NT2/D1 (cell line): ENCODE results near the gene MYO7B.

Experiments
- SUZ12 ChIP-seq: IDR thresholded peaks from 2 replicates; pipeline ENCODE4 v1.6.1; 2011; ENCODE audit not compliant: insufficient read length, insufficient read depth; ENCODE audit errors: extremely low read depth
- YY1 ChIP-seq: IDR thresholded peaks from 2 replicates; pipeline ENCODE4 v1.6.1; 2011; ENCODE audit not compliant: insufficient read length, insufficient read depth
- ZNF274 ChIP-seq: IDR thresholded peaks from 2 replicates; pipeline ENCODE4 v1.6.1; 2011; ENCODE audit warnings: mild to moderate bottlenecking, low read depth, low read length

- no peak for TF ChIP-seq SUZ12
- no peak for TF ChIP-seq ZNF274
- TF ChIP-seq YY1 = no peak
Observed at GRCh38 chr2:127517465-127517864, 18.0 kb upstream of the MYO7B start.
